Measurements from ENCODE around the gene SLC5A10.
"Not testable (repeated sequence)": the region's sequence is repeated elsewhere in the genome, so short reads cannot be mapped to it uniquely, and the experiment has no call there.

SLC5A10 gene

DNA sequence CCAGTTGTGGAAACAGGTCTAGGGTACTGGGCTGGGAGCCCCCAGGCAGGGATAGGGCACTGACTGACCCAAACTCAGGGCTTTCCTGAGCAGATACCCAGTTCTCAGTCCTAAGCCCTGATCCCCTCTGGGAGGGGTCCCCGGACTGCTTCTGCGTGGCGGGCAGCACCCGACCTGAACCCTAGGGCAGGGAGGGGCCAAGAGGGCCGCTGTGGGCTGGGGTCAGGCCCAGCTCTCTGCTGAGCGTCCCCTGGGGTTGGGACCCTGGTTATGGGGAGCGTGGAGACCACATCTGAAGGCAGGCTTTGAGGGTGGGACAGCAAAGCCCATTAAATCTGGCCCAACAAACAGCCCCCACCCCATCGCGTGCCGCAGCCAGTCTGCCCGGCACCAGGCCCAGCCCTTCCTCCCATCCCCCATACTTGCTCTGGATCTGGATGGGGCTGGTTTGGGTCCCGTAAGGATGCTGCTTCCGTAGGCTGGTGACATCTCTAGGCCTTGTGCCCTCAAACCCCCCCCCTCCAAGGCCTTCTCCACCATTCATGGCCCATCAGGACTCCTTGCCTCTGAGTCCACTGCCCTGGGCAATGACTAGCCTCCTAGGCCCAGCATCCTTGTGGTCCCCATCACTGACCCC, 53.3 kb downstream of the SLC5A10 start:
- no peak for DNase-seq

GRCh38 chr17:19005789-19006430, 53.9 kb downstream of the SLC5A10 start:
- no peak for DNase-seq

GRCh38 chr17:19006698-19007097, 54.7 kb downstream of the SLC5A10 start:
- DNase-seq, result no peak

- no peak for DNase-seq
Observed at GRCh38 chr17:19009970-19010369, 58.0 kb downstream of the SLC5A10 start.

DNA sequence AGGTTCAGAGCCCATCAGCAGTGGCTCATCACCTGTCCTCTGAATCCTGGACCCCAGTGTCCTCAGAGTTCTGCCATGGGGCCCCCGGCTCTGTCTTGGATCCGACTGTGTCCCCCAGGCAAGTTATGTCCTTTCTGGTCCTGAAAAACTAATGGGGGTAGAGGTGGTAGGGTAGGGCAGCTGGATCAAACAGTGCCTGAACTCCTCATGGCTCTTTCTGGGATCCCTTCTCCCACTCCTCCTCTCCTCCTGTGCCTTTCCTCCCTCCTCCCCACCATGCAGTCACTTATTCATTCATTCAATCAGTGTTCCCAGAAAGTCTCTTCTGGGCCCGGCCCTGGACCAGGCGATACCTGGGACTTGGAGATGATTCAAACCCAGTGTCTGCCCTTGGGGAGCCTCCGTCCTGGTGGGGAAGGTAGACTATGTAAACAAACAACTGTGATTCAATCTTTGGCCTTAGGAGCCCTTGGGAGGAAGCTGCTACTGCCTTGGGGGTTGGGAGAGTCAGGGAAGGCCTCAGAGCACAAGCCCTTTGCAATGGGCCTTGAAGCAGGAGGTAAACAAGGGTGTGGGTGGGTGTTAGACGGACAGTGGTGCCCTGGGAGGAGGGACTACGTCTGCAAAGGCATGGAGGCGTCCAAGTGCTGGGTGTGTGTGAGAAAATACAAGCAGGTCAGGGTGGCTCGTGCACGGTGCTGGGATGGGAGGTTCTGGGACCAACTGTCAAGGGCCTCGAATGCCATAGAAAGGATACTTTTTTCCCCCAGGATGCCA, 59.0 kb downstream of the SLC5A10 start:
- DNase-seq, result no peak

GRCh38 chr17:19011581-19011980, 59.6 kb downstream of the SLC5A10 start:
- no peak for DNase-seq

DNA sequence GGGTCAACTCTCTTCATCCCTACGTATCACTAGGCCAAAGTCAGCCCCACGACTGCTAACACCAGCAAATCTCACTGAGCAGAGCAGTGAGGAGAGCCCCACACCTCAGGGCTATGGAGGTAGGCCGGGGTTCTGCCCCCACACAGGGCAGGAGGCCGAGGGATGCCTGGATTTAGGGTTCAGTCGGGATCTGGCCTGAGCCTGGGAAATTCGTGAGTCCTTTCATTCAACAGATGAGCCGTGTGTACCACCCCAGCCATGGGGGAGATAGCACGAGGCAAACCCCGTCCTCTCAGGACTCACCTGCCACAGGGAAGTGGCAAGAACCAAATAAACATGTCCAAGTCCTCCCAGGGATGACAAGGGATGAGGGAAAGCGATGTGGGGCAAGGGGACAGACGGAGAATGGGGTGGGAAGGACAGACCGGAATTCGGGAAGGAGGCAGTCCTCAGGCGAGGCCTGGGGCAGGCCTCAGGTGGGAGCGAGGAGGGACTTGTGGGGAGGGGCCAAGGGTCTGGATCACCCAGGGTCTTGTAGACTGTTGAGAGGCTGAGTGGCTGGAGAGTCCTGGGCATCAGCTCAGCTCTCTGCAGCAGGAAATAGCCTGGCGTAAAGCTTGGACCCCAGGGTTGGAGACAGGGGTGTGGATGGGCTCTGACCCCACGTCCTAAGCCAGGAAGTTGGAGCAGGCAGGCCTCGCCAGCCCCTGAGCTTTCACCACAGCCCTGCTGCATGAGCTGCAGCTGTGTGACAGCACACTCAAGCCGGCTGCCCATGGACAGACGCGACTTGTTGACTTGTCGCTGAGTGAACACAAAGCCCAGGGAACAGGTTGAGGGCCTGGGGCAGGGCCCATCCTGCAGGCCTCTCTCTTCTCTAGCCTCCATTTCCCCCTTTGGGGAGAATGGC, 60.5 kb downstream of the SLC5A10 start:
- no peak for DNase-seq

GRCh38 chr17:19013226-19013625, 61.3 kb downstream of the SLC5A10 start:
- no peak for DNase-seq

DNA sequence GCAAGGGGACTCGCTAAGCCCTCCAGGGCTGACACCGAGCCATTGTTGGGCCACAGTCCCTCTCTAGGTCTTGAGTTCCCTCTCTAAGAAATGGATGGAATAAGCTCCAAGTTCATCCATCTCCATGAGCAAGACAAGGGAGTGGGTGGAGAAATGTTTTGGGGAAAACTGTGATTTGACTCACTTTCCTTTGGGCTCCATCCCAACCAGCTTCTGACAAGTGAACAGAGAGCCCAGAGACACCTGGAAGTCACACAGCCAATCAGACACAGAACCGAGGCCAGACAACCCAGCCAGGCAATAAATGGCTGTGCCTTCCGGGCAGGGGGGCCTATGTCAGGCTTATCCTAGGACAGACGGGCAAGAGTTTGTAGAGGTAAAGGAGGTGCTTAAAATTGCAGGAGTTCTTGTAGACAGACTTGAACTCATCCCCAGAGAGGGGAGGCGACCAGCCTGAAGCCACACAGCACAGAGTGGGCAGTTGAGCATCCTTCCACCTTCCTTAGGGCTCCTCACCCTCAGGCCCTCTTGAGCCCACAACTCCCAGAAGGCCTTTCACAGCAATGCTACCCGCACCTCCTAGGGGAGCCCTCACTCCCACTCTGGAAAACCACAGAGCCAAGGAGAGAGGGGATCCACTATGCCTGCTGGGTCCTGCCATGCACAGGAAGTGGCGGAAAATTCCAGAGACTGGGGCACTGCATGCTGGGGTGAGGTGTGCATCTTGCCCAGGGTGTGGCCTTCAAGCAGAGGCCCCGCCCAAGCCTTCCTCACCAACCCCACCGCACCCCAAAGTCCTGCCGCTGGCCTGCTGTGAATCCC, 62.1 kb downstream of the SLC5A10 start:
- DNase-seq, result no peak

DNA sequence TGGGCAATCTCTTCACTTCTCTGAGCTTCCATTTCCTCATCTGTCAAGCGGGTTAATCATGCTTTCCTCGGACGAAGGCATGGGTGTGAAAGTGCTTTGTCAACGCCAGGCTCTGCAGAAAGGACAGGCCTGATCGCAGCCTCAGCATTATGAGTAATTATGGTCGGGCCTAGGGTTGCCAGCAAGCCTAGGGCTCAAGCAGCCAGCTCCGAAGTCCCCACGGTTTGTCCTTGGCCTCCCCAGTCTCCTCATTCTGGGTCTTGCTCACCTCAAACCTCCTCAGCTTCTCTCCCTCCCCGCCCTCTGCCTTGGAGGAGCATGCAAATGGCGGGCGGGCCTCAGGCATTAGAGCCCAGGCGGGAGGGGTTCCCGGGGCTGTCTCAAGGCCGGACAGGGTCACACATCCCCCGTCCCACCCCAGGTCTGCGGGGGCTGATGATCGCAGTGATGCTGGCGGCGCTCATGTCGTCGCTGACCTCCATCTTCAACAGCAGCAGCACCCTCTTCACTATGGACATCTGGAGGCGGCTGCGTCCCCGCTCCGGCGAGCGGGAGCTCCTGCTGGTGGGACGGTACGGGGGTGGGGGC, 62.8 kb downstream of the SLC5A10 start:
- no peak for DNase-seq

DNA sequence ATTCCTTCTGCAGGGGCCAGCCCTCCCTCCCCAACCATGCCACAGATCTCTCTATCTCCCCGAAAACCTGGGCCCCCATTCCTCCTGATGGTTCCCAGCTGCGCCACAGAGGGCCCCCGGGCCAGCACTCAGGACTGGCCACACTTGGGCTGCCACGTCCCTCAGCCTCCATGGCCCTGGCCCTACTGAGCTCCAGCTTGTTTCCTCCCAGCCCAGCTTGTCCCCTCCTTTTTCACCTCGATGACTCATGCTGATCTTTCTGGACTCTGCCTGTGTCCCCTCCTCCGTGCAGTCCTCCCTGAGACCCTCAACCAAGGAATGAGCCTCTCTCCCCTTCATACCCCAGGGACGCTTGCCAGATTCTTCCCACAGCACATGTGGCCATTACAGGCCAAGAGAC, 63.5 kb downstream of the SLC5A10 start:
- no peak for DNase-seq

DNA sequence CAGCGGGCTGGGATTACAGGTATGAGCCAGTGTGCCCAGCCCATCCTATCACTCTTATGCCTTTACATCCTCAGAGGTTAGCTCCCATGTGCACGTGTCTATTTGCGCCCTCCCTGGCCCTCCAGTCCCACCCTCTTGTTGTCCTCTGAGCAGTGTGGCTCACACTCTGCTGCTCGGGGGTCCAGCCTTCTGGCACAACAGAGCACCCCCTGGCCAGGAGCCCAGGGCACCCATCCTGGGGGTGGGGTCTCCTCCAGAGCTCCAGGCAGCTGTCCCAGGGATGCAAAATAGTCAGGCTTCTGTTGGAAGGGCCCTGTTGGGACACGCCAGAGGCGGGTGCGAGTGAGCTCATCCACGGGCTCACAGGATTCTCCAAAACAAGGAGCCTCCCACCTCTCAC, 64.3 kb downstream of the SLC5A10 start:
- no peak for DNase-seq

DNA sequence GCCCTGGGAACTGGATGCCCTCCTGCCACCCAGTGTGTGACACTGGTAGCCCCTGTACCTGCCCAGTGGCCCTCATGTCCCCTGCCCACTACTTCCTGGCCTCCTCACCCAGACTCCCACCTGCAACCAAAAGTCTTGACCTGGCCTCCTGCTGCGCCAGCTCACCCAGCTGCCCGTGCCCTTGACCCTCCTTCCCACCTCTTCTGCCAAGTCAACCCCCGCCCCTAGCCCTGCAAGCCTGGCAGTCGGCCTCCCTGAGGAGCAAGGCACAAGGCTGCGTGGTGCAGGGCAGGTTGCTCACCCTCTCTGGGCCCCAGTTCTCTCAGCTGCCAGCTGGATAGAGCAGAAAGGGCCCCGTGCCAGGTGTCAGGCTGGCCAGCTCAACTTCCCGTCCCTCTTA, 64.9 kb downstream of the SLC5A10 start:
- DNase-seq, result no peak

GRCh38 chr17:19017401-19017800, 65.4 kb downstream of the SLC5A10 start:
- DNase-seq, result no peak

DNA sequence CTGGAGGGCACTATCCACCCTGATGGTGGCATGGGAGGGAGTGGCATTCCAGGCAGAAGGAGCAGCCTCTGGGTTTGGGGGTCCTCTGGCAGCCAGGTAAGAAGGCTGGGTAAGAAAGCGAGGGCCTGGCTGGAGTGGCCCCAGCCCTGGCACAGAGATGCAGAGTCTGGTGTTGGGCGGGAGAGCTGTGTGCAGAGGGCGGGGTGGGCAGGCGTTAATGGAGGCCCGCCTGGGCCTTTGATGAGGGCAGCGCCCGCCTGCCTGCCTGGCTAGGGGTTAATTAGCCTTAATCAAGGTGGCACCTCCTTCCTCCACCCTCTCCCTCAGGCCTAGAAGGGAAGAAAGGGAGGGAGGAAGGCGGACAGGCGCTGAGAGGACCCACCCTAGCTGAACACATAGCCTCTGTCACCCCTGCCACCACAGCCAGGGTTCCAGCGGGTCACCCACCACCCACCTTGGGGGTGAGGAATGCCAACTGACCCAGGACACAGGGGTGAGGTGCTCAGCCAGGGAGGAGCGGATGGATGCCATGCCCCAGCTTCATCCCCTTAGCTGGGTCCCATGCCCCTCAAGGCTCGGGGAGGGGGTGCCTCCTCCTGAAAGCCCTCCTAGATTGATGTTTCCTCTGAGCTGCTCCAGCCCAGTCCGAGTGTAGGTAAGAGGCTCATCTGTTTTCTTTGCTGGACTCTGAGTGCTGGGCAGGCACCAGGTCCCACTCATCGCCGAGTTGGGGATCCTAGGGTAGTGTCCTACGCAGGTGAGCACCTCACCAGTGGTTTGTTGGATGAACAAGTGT, 66.0 kb downstream of the SLC5A10 start:
- DNase-seq, result no peak

DNA sequence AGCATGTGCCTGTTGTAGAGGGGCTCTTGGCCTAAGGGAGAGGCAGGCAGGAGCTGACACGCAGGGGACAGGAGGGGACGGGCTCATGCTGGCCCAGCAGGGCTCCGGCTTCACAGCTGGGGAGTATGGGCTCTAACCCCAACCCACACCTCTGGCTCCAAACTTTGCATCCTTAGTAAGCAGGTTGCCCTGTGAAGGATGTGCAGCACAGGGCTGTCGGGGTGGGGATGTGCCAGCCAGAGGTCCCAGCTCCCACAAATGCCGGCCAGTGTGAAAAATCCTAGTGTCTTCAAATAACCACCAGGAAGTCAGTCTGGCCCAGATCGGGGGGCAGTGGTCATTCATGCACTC, 66.6 kb downstream of the SLC5A10 start:
- no peak for DNase-seq

- DNase-seq, result no peak
Observed at GRCh38 chr17:19019041-19019941, 67.3 kb downstream of the SLC5A10 start.

- DNase-seq, result no peak
Observed at GRCh38 chr17:19020016-19020415, 68.1 kb downstream of the SLC5A10 start.

DNA sequence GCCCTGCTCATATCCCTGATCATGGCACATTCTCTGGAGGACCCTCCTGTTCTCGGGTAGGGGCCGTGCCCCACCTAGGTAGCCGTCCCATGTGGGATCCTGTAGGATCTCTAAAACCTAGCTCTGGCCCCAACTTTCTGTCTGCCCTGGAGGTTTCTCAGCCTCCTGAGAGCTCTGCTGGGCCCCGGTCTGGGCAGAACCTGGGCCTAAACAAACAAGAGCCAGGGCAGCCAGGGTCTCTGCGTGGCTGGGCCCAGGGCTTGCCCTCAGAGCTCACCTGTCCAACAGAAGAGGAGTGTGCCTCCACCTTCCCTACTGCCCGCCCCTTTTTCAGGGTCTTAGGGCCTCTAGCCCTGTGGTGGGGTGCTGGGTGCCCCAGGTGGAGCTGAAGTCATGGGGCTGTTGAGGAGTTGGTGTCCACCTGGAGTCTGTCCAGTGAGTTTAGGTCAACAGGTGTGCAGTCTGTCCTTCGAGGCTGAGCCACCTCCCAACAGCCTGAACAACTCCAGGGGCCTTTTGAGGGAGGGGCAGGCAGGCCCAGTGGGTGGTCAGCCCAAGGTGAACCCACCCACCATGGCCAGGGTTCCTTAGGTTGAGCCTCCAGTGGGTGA, 69.2 kb downstream of the SLC5A10 start:
- DNase-seq, result not testable (repeated sequence)

Data from DMS153 (cell line).